GM12873 (cell line): Measurements from ENCODE around the gene GIT2.

Experiments used
- CTCF ChIP-seq: IDR thresholded peaks from 2 replicates; pipeline ENCODE4 v1.5.1; 2012; ENCODE audit warnings: low read depth, mild to moderate bottlenecking, moderate library complexity, low read length, control low read depth; ENCODE audit not compliant: insufficient read depth; ENCODE audit errors: missing control alignments

GIT2 gene

GRCh38 chr12:110002676-110003515 is 6.7 kb upstream of the GIT2 start:
- no peak for TF ChIP-seq CTCF

DNA sequence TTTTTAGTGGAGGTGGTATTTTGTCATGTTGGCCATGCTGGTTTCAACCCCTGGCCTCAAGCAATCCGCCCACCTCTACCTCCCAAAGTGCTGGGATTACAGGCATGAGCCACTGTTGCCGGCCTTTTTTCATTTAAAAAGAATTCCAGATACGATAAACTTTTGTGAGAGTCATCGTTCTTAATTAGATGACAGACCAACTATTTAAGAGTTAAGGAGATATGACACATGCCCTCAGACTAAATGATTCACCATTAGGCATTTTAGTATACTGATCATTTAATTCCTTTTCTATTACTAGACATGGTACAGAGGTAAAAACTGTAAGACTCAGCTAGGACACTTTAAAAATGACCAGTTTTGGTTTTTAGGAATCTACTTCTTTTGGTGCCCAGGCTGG is 5.4 kb upstream of the GIT2 start:
- TF ChIP-seq CTCF = no peak

GRCh38 chr12:109999983-110000505 is 3.9 kb upstream of the GIT2 start:
- no peak for TF ChIP-seq CTCF

DNA sequence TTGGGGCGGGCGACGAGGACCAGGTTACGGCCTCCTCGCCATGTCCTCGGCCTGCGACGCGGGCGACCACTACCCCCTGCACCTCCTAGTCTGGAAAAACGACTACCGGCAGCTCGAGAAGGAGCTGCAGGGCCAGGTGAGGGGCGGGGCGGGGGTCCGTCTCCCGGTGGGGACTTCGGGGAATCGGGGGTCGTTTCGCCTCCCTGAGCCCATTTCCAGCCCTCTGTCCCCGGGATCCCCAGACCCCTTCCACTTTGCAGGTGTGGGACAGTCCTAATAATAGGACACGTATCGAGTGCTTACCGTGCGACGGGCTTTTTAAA is 3.4 kb upstream of the GIT2 start:
- TF ChIP-seq CTCF = no peak

DNA sequence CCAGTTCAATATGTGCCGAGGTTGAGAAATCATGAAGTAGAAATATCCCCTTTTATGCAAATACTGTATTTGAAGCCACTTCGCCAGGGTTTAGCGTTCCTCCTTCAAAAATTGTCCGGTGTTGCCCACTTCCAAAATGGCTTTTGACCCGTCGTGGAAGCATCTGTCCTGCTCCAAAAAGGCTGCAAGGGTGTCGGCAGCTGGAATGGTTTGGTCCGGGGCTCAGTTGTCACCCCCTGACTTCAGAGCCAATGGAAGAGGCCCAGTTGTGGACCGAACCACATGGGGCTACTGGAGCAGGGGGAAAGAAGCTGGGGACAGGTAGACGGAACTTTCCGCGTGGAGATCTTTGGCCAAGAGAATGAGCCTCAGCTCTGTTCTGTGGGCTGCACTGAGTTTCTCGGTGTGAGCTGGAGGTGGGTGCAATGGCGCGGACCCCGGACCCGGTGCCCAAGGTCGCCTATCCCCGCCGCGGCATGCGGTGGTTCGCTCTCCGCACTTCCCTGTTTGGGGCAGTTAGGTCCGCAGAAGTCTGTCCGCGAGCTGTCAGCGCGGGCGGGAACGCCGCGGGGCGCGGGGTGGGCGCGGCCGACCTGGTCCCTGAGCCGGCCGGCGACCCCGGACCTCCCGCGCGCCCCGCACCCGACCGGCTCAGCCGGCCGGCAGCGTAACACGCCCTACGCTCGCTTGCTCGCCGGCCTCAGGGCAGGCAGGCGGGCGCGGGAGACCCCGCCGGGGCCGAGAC is 2.9 kb upstream of the GIT2 start, which contains the start of gene ANKRD13A:
ANKRD13A (plus strand) TSS at position 527 of the 745 bp plus-strand sequence. CDS start 259 bp downstream, outside the sequence.
- TF ChIP-seq CTCF = no peak

DNA sequence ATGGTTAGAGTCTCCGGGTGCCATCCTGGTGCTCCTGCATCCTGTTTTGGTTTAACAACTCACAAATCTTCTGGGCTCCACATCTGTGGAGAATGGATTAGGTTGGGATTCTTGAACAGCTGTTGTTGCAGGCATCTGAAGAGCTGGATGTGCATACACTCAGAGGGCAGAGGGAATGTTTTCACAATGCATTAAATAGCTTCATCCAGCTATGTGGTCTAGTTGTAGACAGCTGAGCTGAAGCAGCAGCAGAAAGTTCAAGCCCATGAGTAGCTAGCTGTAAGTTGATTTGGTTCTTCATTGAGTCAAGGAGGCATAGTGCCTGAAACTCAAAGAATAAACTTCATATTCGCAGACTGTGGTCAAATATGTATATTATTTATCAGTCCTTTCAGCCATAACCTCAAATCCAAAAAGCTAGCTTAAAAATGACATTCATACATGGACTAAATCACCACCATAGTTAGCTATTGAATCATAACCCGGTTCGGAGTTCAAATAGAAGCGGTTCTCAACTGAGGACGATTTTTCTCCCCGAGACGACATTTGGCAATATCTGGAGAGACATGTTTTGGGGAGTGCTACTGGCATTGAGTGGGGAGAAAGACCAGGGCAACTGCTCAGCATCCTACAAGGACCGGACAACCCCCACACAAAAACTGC is 2.2 kb upstream of the GIT2 start:
- no peak for TF ChIP-seq CTCF

GRCh38 chr12:109997393-109997792 is 1.2 kb upstream of the GIT2 start:
- TF ChIP-seq CTCF = no peak
